HCT116 (cell line): ENCODE data around the gene CACNA1E. TPM values are rescaled to one million over a fixed set of nuclear protein-coding genes. Genes with fewer than 3 reads are reported as not detected.

Experiments used
- ATAC-seq: fragments of 200-7000 bp; cut with Tn5 transposase; 2 replicates; pipeline ENCODE4 v1.9.1; 2020; ENCODE audit warnings: mild to moderate bottlenecking, moderate library complexity
- BruUV-seq: library from RNA; stranded (reverse); fragments of 400-500 nt; replicated peaks from 2 replicates; lab custom pipeline; 2021; lab: Mats Ljungman, UMichigan
- CTCF ChIA-PET: fragments of 300-600 bp; sonication (Branson Sonifier 250); formaldehyde crosslinking; loops from one replicate; lab custom pipeline; 2021; ENCODE audit warnings: antibody characterized with exemption; lab: Charles Lee
- POLR2A ChIA-PET: fragments of 300-600, 350-600 bp; sonication (Branson Sonifier 250); formaldehyde crosslinking; loops from one replicate; lab custom pipeline; 2021; ENCODE audit warnings: antibody characterized with exemption; lab: Charles Lee
- RAD21 ChIA-PET, 2 experiments: fragments of 300-600 bp; sonication (Branson Sonifier 250); formaldehyde crosslinking; loops; one replicate each; lab custom pipeline; 2023; ENCODE audit warnings: low total read pairs in 2 of 2; ENCODE audit not compliant: uncharacterized antibody in 2 of 2, unreplicated experiment in 2 of 2, low non-redundant PET in 1 of 2; lab: Charles Lee
- DNase-seq: peaks from one replicate; pipeline ENCODE4 v3.0.0-alpha.2; 2010; ENCODE audit warnings: low read depth, low spot score
- H2AFZ ChIP-seq: fragments of 200-600 bp; shearing (Covaris generic), sonication (generic); 2 replicates; pipeline ENCODE4 v1.6.1; 2017; ENCODE audit warnings: low read depth, mixed run types, mixed read lengths, antibody characterized with exemption, low read length; ENCODE audit not compliant: poor library complexity, severe bottlenecking
- H3K27ac ChIP-seq: 2 replicates; pipeline ENCODE4 v1.5.1; 2012; ENCODE audit warnings: low read depth, low read length
- H3K27me3 ChIP-seq: fragments of 200-600 bp; sonication (generic); 2 replicates; pipeline ENCODE4 v1.6.1; 2016; ENCODE audit warnings: mixed run types, low read length, mixed read lengths; ENCODE audit not compliant: insufficient read depth
- H3K36me3 ChIP-seq, 2 experiments: fragments of 200-500 bp in 1 of 2; fragments of 200-600 bp in 1 of 2; sonication (Bioruptor generic) in 1 of 2; sonication (generic) in 1 of 2; 2 replicates each; pipeline versions ENCODE4 v1.5.1 to v1.6.1; 2014 to 2016; ENCODE audit warnings: low read length in 2 of 2, inconsistent platforms in 1 of 2, mixed read lengths in 1 of 2, mixed run types in 1 of 2; ENCODE audit not compliant: insufficient read depth in 2 of 2, control insufficient read depth in 1 of 2
- H3K4me1 ChIP-seq, 2 experiments: fragments of 200-600 bp in 1 of 2; sonication (generic) in 1 of 2; 2 replicates each; pipeline versions ENCODE4 v1.5.1 to v1.6.1; 2012 to 2017; ENCODE audit warnings: low read length in 2 of 2, inconsistent platforms in 1 of 2, mild to moderate bottlenecking in 1 of 2, mixed read lengths in 1 of 2, mixed run types in 1 of 2, moderate library complexity in 1 of 2; ENCODE audit not compliant: insufficient read depth in 2 of 2, control insufficient read depth in 1 of 2
- H3K4me2 ChIP-seq: fragments of 200-600 bp; sonication (generic); 2 replicates; pipeline ENCODE4 v1.6.1; 2017; ENCODE audit warnings: mixed run types, low read length, mixed read lengths
- H3K4me3 ChIP-seq, 2 experiments: fragments of 200-600 bp in 1 of 2; sonication (generic) in 1 of 2; replicated peaks in 1 of 2; 2 replicates each; pipeline ENCODE4 v1.5.1; 2011 to 2016; ENCODE audit warnings: low read length in 2 of 2, control low read depth in 1 of 2, low read depth in 1 of 2, mild to moderate bottlenecking in 1 of 2, mixed read lengths in 1 of 2, mixed run types in 1 of 2
- H3K79me2 ChIP-seq: fragments of 200-600 bp; sonication (generic); 2 replicates; pipeline ENCODE4 v1.6.1; 2017; ENCODE audit warnings: mild to moderate bottlenecking, mixed run types, low read length, moderate library complexity, mixed read lengths; ENCODE audit not compliant: insufficient read depth
- H3K9ac ChIP-seq: fragments of 200-600 bp; sonication (generic); 2 replicates; pipeline ENCODE4 v1.6.1; 2016; ENCODE audit warnings: low read length, mixed read lengths
- H3K9me2 ChIP-seq: fragments of 200-600 bp; sonication (generic), shearing (Covaris generic); 2 replicates; pipeline ENCODE4 v1.6.1; 2017; ENCODE audit warnings: mixed run types, mild to moderate bottlenecking, moderate library complexity; ENCODE audit not compliant: insufficient read depth
- H3K9me3 ChIP-seq, 2 experiments: fragments of 200-500 bp in 1 of 2; fragments of 200-600 bp in 1 of 2; sonication (Bioruptor generic) in 1 of 2; sonication (generic) in 1 of 2; 2 replicates each; pipeline ENCODE4 v1.6.1; 2014 to 2017; ENCODE audit warnings: low read length in 2 of 2, mixed read lengths in 2 of 2, inconsistent platforms in 1 of 2, low read depth in 1 of 2, mild to moderate bottlenecking in 1 of 2, mixed run types in 1 of 2, moderate library complexity in 1 of 2; ENCODE audit not compliant: control insufficient read depth in 1 of 2, insufficient read depth in 1 of 2
- H4K20me1 ChIP-seq: fragments of 200-600 bp; sonication (generic), shearing (Covaris generic); 2 replicates; pipeline ENCODE4 v1.6.1; 2017; ENCODE audit warnings: mixed run types, mild to moderate bottlenecking, moderate library complexity; ENCODE audit not compliant: insufficient read depth
- CEBPB ChIP-seq: IDR thresholded peaks from 2 replicates; pipeline ENCODE4 v1.6.1; 2012; ENCODE audit warnings: low read depth
- EZH2phosphoT487 ChIP-seq: fragments of 200-600 bp; IDR thresholded peaks from 2 replicates; pipeline ENCODE4 v1.6.1; 2018; ENCODE audit warnings: antibody characterized with exemption, borderline replicate concordance
- FOSL1 ChIP-seq: IDR thresholded peaks from 2 replicates; pipeline ENCODE4 v1.6.1; 2012; ENCODE audit warnings: low read depth
- JUND ChIP-seq: IDR thresholded peaks from 2 replicates; pipeline ENCODE4 v1.6.1; 2012
- POLR2A ChIP-seq: IDR thresholded peaks from 2 replicates; pipeline ENCODE4 v1.7.0; 2011; ENCODE audit warnings: borderline replicate concordance; ENCODE audit not compliant: insufficient read depth, insufficient read length; ENCODE audit errors: extremely low read depth
- POLR2AphosphoS5 ChIP-seq: IDR thresholded peaks from 2 replicates; pipeline ENCODE4 v1.6.1; 2011; ENCODE audit warnings: mild to moderate bottlenecking, low read depth, low read length, moderate library complexity
- RAD21 ChIP-seq: IDR thresholded peaks from 2 replicates; pipeline ENCODE4 v1.6.1; 2012; ENCODE audit warnings: low read depth, mild to moderate bottlenecking
- SP1 ChIP-seq: IDR thresholded peaks from 2 replicates; pipeline ENCODE4 v1.6.1; 2012; ENCODE audit warnings: low read depth
- SRF ChIP-seq: IDR thresholded peaks from 2 replicates; pipeline ENCODE4 v1.6.1; 2012; ENCODE audit warnings: low read depth
- TCF7L2 ChIP-seq: IDR thresholded peaks from 2 replicates; pipeline ENCODE4 v1.7.0; 2011; ENCODE audit warnings: borderline replicate concordance, inconsistent platforms; ENCODE audit not compliant: insufficient read depth, insufficient read length; ENCODE audit errors: extremely low read depth
- YY1 ChIP-seq: IDR thresholded peaks from 2 replicates; pipeline ENCODE4 v1.6.1; 2011; ENCODE audit warnings: low read length, low read depth, moderate library complexity, mild to moderate bottlenecking; ENCODE audit not compliant: insufficient replicate concordance; ENCODE audit errors: extremely low read depth
- ZFX ChIP-seq: fragments of 450-650 bp; IDR thresholded peaks from 2 replicates; pipeline ENCODE4 v1.6.1; 2017
- intact Hi-C: fragments of 100-400 bp; cut with micrococcal nuclease; formaldehyde crosslinking; loops from 2 replicates; pipeline ENCODE4 v1.10.0; 2022
- total RNA-seq: library from RNA; stranded (reverse); gene quantifications from one replicate; pipeline ENCODE4 v1.2.1, GENCODE V29; 2021; ENCODE audit not compliant: unreplicated experiment
- TF ChIP-seq, protein P1 (sequence below): IDR thresholded peaks from 2 replicates; pipeline ENCODE4 v1.6.1; 2012; ENCODE audit warnings: low read depth

CACNA1E gene
- total RNA-seq, 1 experiment from 2014 or later, result 0.02 TPM

DNA sequence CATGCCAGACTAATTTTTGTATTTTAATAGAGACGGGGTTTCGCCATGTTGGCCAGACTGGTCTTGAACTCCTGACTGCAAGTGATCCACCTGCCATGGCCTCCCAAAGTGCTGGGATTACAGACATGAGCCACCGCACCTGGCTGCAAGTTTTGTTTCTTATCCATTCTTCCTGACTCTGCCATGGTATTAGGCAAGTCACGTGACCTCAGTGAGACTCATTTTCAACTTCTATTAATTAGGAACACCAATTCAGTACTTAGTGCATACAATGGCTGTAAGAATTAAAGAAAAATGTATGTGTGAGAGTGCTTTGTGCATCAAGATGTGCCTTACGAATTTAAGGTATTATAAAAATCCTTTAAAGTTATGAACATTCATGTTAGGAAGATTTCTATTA lies 111.2 kb downstream of the CACNA1E start (continued):
- no peak for TF ChIP-seq JUND
- no peak for TF ChIP-seq RAD21
- TF ChIP-seq FOSL1, result no peak
- TF ChIP-seq SRF, result no peak
- no peak for TF ChIP-seq POLR2A
- TF ChIP-seq POLR2AphosphoS5, result no peak

DNA sequence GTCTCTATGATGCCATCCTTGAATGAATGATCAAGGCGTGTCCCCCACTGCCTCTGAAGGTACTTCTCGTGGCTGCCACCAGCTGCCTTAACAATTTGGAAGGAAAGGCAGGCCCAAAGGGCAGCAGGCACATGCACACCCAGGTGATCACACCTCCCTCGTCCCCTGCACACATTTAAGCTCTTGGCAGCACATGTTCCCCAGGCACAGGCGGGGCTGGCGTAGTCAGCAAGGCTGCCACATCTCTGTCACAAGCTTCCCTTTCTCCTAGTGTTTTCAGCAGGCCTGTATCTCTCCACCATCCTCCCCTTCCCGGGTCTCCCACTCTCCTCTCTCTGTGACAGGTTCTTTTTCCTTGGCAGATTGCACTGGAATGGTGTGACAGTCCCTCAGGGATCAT lies 111.9 kb downstream of the CACNA1E start:
- ChIA-PET CTCF (no interaction called here), POLR2A (no interaction called here), RAD21 (no interaction called here)
- intact Hi-C loops, result no loop called here
- Histone ChIP-seq H3K4me3 (no peak overlapping the region), H4K20me1 (no peaks in the 10 kb centered on the region), H3K9me3 (no peaks in the 10 kb centered on the region), H3K27ac (no peak overlapping the region), H3K79me2 (no peaks in the 10 kb centered on the region), H3K4me2 (no peak overlapping the region), H3K27me3 (peaks cover 16% of the 10 kb centered on the region; the same call in 1 of the 2 replicates), H3K4me1 (no peaks in the 10 kb centered on the region), H3K9ac (no peak overlapping the region), H2AFZ (no peak overlapping the region), H3K36me3 (no peaks in the 10 kb centered on the region), H3K9me2 (no peaks in the 10 kb centered on the region)
- TF ChIP-seq, protein P1, sequence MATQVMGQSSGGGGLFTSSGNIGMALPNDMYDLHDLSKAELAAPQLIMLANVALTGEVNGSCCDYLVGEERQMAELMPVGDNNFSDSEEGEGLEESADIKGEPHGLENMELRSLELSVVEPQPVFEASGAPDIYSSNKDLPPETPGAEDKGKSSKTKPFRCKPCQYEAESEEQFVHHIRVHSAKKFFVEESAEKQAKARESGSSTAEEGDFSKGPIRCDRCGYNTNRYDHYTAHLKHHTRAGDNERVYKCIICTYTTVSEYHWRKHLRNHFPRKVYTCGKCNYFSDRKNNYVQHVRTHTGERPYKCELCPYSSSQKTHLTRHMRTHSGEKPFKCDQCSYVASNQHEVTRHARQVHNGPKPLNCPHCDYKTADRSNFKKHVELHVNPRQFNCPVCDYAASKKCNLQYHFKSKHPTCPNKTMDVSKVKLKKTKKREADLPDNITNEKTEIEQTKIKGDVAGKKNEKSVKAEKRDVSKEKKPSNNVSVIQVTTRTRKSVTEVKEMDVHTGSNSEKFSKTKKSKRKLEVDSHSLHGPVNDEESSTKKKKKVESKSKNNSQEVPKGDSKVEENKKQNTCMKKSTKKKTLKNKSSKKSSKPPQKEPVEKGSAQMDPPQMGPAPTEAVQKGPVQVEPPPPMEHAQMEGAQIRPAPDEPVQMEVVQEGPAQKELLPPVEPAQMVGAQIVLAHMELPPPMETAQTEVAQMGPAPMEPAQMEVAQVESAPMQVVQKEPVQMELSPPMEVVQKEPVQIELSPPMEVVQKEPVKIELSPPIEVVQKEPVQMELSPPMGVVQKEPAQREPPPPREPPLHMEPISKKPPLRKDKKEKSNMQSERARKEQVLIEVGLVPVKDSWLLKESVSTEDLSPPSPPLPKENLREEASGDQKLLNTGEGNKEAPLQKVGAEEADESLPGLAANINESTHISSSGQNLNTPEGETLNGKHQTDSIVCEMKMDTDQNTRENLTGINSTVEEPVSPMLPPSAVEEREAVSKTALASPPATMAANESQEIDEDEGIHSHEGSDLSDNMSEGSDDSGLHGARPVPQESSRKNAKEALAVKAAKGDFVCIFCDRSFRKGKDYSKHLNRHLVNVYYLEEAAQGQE, result no peak
- TF ChIP-seq POLR2A (no peak), YY1 (no peak), POLR2AphosphoS5 (no peak), TCF7L2 (no peak), JUND (no peak), ZFX (no peak), SP1 (no peak), EZH2phosphoT487 (no peak), CEBPB (no peak), FOSL1 (no peak)
- BruUV-seq, result no TSS peak
- no peak for DNase-seq
- no peak for ATAC-seq
